ENCODE results near the gene TOMM40. TPM values are rescaled to one million over a fixed set of nuclear protein-coding genes. Genes with fewer than 3 reads are reported as not detected.

Gene TOMM40
- 10 to 100 TPM; 84.5 to 88.4 TPM for total RNA-seq

GRCh38 chr19:44891016-44891882, at the start of gene TOMM40:
TOMM40 (plus strand) TSS chr19:44891254; CDS start chr19:44891416, 162 bp downstream.
- no peaks in the 10 kb centered on the region for H3K27me3 Mint-ChIP-seq (ENCODE audit: low read depth)
- peak within 1 kb of the TSS; percentile 92 for H3K4me3 Mint-ChIP-seq
- peak within 1 kb of the TSS; percentile 97 for H3K27ac Mint-ChIP-seq
- DNase-seq: peak; percentile 41
- H3K36me3 Mint-ChIP-seq (ENCODE audit: low read depth): peaks cover 40% of the 10 kb centered on the region
- no peaks in the 10 kb centered on the region for H3K9me3 Mint-ChIP-seq (ENCODE audit: insufficient read depth)
- peaks cover 38% of the 10 kb centered on the region for H3K4me1 Mint-ChIP-seq (ENCODE audit: low read depth)
- ChIA-PET POLR2A (interaction anchor here (0.6 to 1.4 kb wide), 3 partner anchors 8 to 64 kb away, joined by 3 to 5 read pairs (median 3); partner anchors contain the start of gene CLPTM1), CTCF (interaction anchor here (1.2 to 1.9 kb wide), 5 partner anchors 13 to 188 kb away, joined by 3 to 7 read pairs (median 4); partner anchors contain the start of gene GEMIN7)
- ATAC-seq: no peak

GRCh38 chr19:44845286-44845611, 45.8 kb upstream of the TOMM40 start:
- Mint-ChIP-seq H3K27ac (peak overlapping the region; percentile 48), H3K4me3 (peak overlapping the region; percentile 79), H3K4me1 (ENCODE audit: low read depth) (peaks cover 37% of the 10 kb centered on the region), H3K36me3 (ENCODE audit: low read depth) (no peaks in the 10 kb centered on the region), H3K9me3 (ENCODE audit: insufficient read depth) (no peaks in the 10 kb centered on the region), H3K27me3 (ENCODE audit: low read depth) (peaks cover 43% of the 10 kb centered on the region)
- ATAC-seq: peak; percentile 3
- DNase-seq: no peak
- CTCF ChIA-PET: interaction anchor here (0.8 to 1.4 kb wide), 10 partner anchors 15 to 190 kb away, joined by 3 to 18 read pairs (median 4); no protein-coding TSS in a partner anchor
- POLR2A ChIA-PET: no interaction called here

- ATAC-seq (peak; percentile 80), DNase-seq (peak; percentile 91)
- ChIA-PET POLR2A (no interaction called here), CTCF (interaction anchor here (0.6 to 1.4 kb wide), 21 partner anchors 11 to 191 kb away, joined by 3 to 18 read pairs (median 3); partner anchors contain the start of gene BCAM)
- H3K9me3 Mint-ChIP-seq (ENCODE audit: insufficient read depth): no peaks in the 10 kb centered on the region
- peak within 1 kb of the TSS; percentile 48 for H3K27ac Mint-ChIP-seq
- H3K4me1 Mint-ChIP-seq (ENCODE audit: low read depth): peaks cover 37% of the 10 kb centered on the region
- H3K4me3 Mint-ChIP-seq: peak within 1 kb of the TSS; percentile 79
- no peaks in the 10 kb centered on the region for H3K36me3 Mint-ChIP-seq (ENCODE audit: low read depth)
- H3K27me3 Mint-ChIP-seq (ENCODE audit: low read depth): peaks cover 43% of the 10 kb centered on the region
Measured at GRCh38 chr19:44845612-44846454, 45.2 kb upstream of the TOMM40 start, which contains the start of gene NECTIN2. NECTIN2 (plus strand) TSS chr19:44846297; CDS start chr19:44846526, 229 bp downstream.

GRCh38 chr19:44846455-44847143, 44.5 kb upstream of the TOMM40 start:
- H3K27me3 Mint-ChIP-seq (ENCODE audit: low read depth): peaks cover 43% of the 10 kb centered on the region
- H3K36me3 Mint-ChIP-seq (ENCODE audit: low read depth): no peaks in the 10 kb centered on the region
- CTCF ChIA-PET: interaction anchor here (1.0 to 3.1 kb wide), 8 partner anchors 19 to 183 kb away, joined by 3 to 18 read pairs (median 6); no protein-coding TSS in a partner anchor
- DNase-seq: no peak
- no peaks in the 10 kb centered on the region for H3K9me3 Mint-ChIP-seq (ENCODE audit: insufficient read depth)
- no peak overlapping the region for H3K27ac Mint-ChIP-seq
- POLR2A ChIA-PET: no interaction called here
- peak overlapping the region; percentile 79 for H3K4me3 Mint-ChIP-seq
- ATAC-seq: no peak
- peaks cover 38% of the 10 kb centered on the region for H3K4me1 Mint-ChIP-seq (ENCODE audit: low read depth)

GRCh38 chr19:44847144-44848035, 43.7 kb upstream of the TOMM40 start:
- Mint-ChIP-seq H3K9me3 (ENCODE audit: insufficient read depth) (no peaks in the 10 kb centered on the region), H3K27ac (no peak overlapping the region), H3K4me3 (peak overlapping the region; percentile 40), H3K4me1 (ENCODE audit: low read depth) (peaks cover 37% of the 10 kb centered on the region), H3K36me3 (ENCODE audit: low read depth) (no peaks in the 10 kb centered on the region), H3K27me3 (ENCODE audit: low read depth) (peaks cover 43% of the 10 kb centered on the region)
- POLR2A ChIA-PET: no interaction called here
- ATAC-seq: no peak
- no peak for DNase-seq
- CTCF ChIA-PET: interaction anchor here (3.1 kb wide), 1 partner anchor 63 kb away, joined by 8 read pairs; no protein-coding TSS in a partner anchor

GRCh38 chr19:44848036-44848811, 42.8 kb upstream of the TOMM40 start:
- no peak overlapping the region for H3K27ac Mint-ChIP-seq
- POLR2A ChIA-PET: interaction anchor here (0.9 to 1.0 kb wide), 2 partner anchors 153 to 348 kb away, joined by 4 read pairs; partner anchors contain the start of genes RELB and ZNF180
- no peak for DNase-seq

GRCh38 chr19:44848812-44849447, 42.1 kb upstream of the TOMM40 start:
- no peak overlapping the region for H3K4me3 Mint-ChIP-seq
- no peaks in the 10 kb centered on the region for H3K9me3 Mint-ChIP-seq (ENCODE audit: insufficient read depth)
- ATAC-seq: no peak
- no peak for DNase-seq
- ChIA-PET CTCF (interaction anchor here (1.5 to 3.1 kb wide), 2 partner anchors 42 to 65 kb away, joined by 4 to 8 read pairs; partner anchors contain the start of gene TOMM40), POLR2A (interaction anchor here (0.9 to 1.0 kb wide), 2 partner anchors 152 to 348 kb away, joined by 4 read pairs; partner anchors contain the start of genes RELB and ZNF180)
- H3K4me1 Mint-ChIP-seq (ENCODE audit: low read depth): peaks cover 37% of the 10 kb centered on the region
- H3K36me3 Mint-ChIP-seq (ENCODE audit: low read depth): no peaks in the 10 kb centered on the region
- H3K27me3 Mint-ChIP-seq (ENCODE audit: low read depth): peaks cover 46% of the 10 kb centered on the region
- no peak overlapping the region for H3K27ac Mint-ChIP-seq

More at GRCh38 chr19:44848036-44848811, 42.8 kb upstream of the TOMM40 start:
- no peak overlapping the region for H3K4me3 Mint-ChIP-seq
- H3K9me3 Mint-ChIP-seq (ENCODE audit: insufficient read depth): no peaks in the 10 kb centered on the region
- CTCF ChIA-PET: interaction anchor here (1.5 to 3.1 kb wide), 2 partner anchors 43 to 64 kb away, joined by 4 to 8 read pairs; partner anchors contain the start of gene TOMM40
- peaks cover 37% of the 10 kb centered on the region for H3K4me1 Mint-ChIP-seq (ENCODE audit: low read depth)
- no peak for ATAC-seq
- H3K27me3 Mint-ChIP-seq (ENCODE audit: low read depth): peaks cover 46% of the 10 kb centered on the region
- H3K36me3 Mint-ChIP-seq (ENCODE audit: low read depth): no peaks in the 10 kb centered on the region

- Mint-ChIP-seq H3K4me1 (ENCODE audit: low read depth) (peaks cover 27% of the 10 kb centered on the region), H3K36me3 (ENCODE audit: low read depth) (no peaks in the 10 kb centered on the region), H3K27me3 (ENCODE audit: low read depth) (peaks cover 39% of the 10 kb centered on the region), H3K27ac (no peak overlapping the region), H3K9me3 (ENCODE audit: insufficient read depth) (no peaks in the 10 kb centered on the region), H3K4me3 (no peak overlapping the region)
- DNase-seq: no peak
- ChIA-PET POLR2A (no interaction called here), CTCF (interaction anchor here (0.6 to 0.7 kb wide), 2 partner anchors 22 to 66 kb away, joined by 3 read pairs; no protein-coding TSS in a partner anchor)
- no peak for ATAC-seq
Measured at GRCh38 chr19:44850641-44851109, 40.4 kb upstream of the TOMM40 start.

GRCh38 chr19:44851427-44851826, 39.6 kb upstream of the TOMM40 start:
- DNase-seq: no peak
- peak; percentile 35 for ATAC-seq
- H3K4me1 Mint-ChIP-seq (ENCODE audit: low read depth): peaks cover 28% of the 10 kb centered on the region
- ChIA-PET POLR2A (no interaction called here), CTCF (no interaction called here)
- H3K4me3 Mint-ChIP-seq: no peak overlapping the region
- peaks cover 33% of the 10 kb centered on the region for H3K27me3 Mint-ChIP-seq (ENCODE audit: low read depth)
- H3K36me3 Mint-ChIP-seq (ENCODE audit: low read depth): no peaks in the 10 kb centered on the region
- no peaks in the 10 kb centered on the region for H3K9me3 Mint-ChIP-seq (ENCODE audit: insufficient read depth)
- peak overlapping the region; percentile 46 for H3K27ac Mint-ChIP-seq

Data from activated CD8-positive, alpha-beta T cell treated with anti-CD3 and anti-CD28 coated beads, Interleukin-2, amount 10 ng/mL, durations not matched to agents 7 days and 5 days (primary cell).